Neuronal stem cell (in vitro differentiated cells): ENCODE results near the gene CITED2.

Source experiments
- DNase-seq: peaks from one replicate; pipeline ENCODE4 v3.0.0-alpha.2; 2013; ENCODE audit warnings: low spot score
- H2AFZ ChIP-seq: one replicate; pipeline ENCODE4 v1.6.1; 2013; ENCODE audit warnings: mild to moderate bottlenecking, low read length, inconsistent platforms
- H2AK5ac ChIP-seq: 2 replicates; pipeline ENCODE4 v1.6.1; 2013; ENCODE audit warnings: low read depth, mild to moderate bottlenecking, inconsistent platforms, low read length, moderate library complexity, mixed read lengths
- H2BK120ac ChIP-seq: 2 replicates; pipeline ENCODE4 v1.6.1; 2013; ENCODE audit warnings: low read depth, mild to moderate bottlenecking, inconsistent platforms, low read length, moderate library complexity, mixed read lengths
- H2BK12ac ChIP-seq: one replicate; pipeline ENCODE4 v1.6.1; 2013; ENCODE audit warnings: low read length, inconsistent platforms
- H2BK15ac ChIP-seq: 2 replicates; pipeline ENCODE4 v1.6.1; 2013; ENCODE audit warnings: mild to moderate bottlenecking, low read length, inconsistent platforms, mixed read lengths
- H2BK5ac ChIP-seq: one replicate; pipeline ENCODE4 v1.6.1; 2013; ENCODE audit warnings: inconsistent platforms, mild to moderate bottlenecking, low read length, moderate library complexity
- H3K14ac ChIP-seq: one replicate; pipeline ENCODE4 v1.6.1; 2013; ENCODE audit warnings: low read length, inconsistent platforms
- H3K18ac ChIP-seq: 2 replicates; pipeline ENCODE4 v1.6.1; 2013; ENCODE audit warnings: low read length, inconsistent platforms
- H3K23ac ChIP-seq: 2 replicates; pipeline ENCODE4 v1.6.1; 2013; ENCODE audit warnings: low read depth, mild to moderate bottlenecking, mixed read lengths, low read length, inconsistent platforms; ENCODE audit not compliant: poor library complexity
- H3K27ac ChIP-seq: replicated peaks from 3 replicates; pipeline ENCODE4 v1.5.1; 2013; ENCODE audit warnings: low read length, inconsistent platforms
- H3K27me3 ChIP-seq, 3 experiments: 2 replicates each; pipeline ENCODE4 v1.6.1; 2013; ENCODE audit warnings: low read length in 3 of 3, mild to moderate bottlenecking in 2 of 3, inconsistent platforms in 1 of 3, low read depth in 1 of 3, mixed read lengths in 1 of 3, moderate library complexity in 1 of 3; ENCODE audit not compliant: control insufficient read depth in 3 of 3, insufficient read depth in 3 of 3
- H3K36me3 ChIP-seq, 2 donors: replicated peaks in 1 of 2; 2 replicates each; pipeline ENCODE4 v1.6.1; 2013; ENCODE audit warnings: low read length in 2 of 2; ENCODE audit not compliant: control insufficient read depth in 2 of 2, insufficient read depth in 2 of 2
- H3K4ac ChIP-seq: 2 replicates; pipeline ENCODE4 v1.6.1; 2013; ENCODE audit warnings: inconsistent platforms, mild to moderate bottlenecking, low read length, moderate library complexity
- H3K4me1 ChIP-seq, 2 donors: 1 replicate in 1 of 2; 2 replicates in 1 of 2; pipeline ENCODE4 v1.6.1; 2013; ENCODE audit warnings: low read length in 2 of 2, low read depth in 1 of 2; ENCODE audit not compliant: control insufficient read depth in 2 of 2, insufficient read depth in 1 of 2
- H3K4me2 ChIP-seq: one replicate; pipeline ENCODE4 v1.6.1; 2013; ENCODE audit warnings: mild to moderate bottlenecking, low read length, inconsistent platforms; ENCODE audit not compliant: insufficient read depth, poor library complexity, severe bottlenecking
- H3K4me3 ChIP-seq, 2 donors: 2 replicates each; pipeline ENCODE4 v1.5.1; 2013; ENCODE audit warnings: low read length in 2 of 2, mild to moderate bottlenecking in 2 of 2, inconsistent platforms in 1 of 2, moderate library complexity in 1 of 2
- H3K79me1 ChIP-seq: one replicate; pipeline ENCODE4 v1.6.1; 2013; ENCODE audit warnings: low read depth, mild to moderate bottlenecking, inconsistent platforms, low read length, moderate library complexity
- H3K9ac ChIP-seq: one replicate; pipeline ENCODE4 v1.6.1; 2013; ENCODE audit warnings: mild to moderate bottlenecking, low read depth, low read length, inconsistent platforms; ENCODE audit not compliant: poor library complexity
- H3K9me3 ChIP-seq, 2 donors: replicated peaks in 1 of 2; 2 replicates each; pipeline versions ENCODE3 to v1.6.1; 2013; ENCODE audit warnings: low read length in 2 of 2, mild to moderate bottlenecking in 2 of 2, inconsistent platforms in 1 of 2, low read depth in 1 of 2, mixed read lengths in 1 of 2, moderate library complexity in 1 of 2; ENCODE audit not compliant: control insufficient read depth in 2 of 2, insufficient read depth in 1 of 2
- H4K8ac ChIP-seq: one replicate; pipeline ENCODE4 v1.6.1; 2013; ENCODE audit warnings: low read depth, mild to moderate bottlenecking, inconsistent platforms, low read length, moderate library complexity
- H4K91ac ChIP-seq: one replicate; pipeline ENCODE4 v1.6.1; 2013; ENCODE audit warnings: low read length, low read depth, mild to moderate bottlenecking, inconsistent platforms; ENCODE audit not compliant: poor library complexity
- WGBS, 2 donors: extraction: QIAGEN DNeasy Blood & Tissue Kit; methylation state at CpG; one replicate each; pipeline ENCODE4 v1.1.7; 2013; ENCODE audit warnings: missing lambda C conversion rate in 2 of 2, mixed read lengths in 1 of 2; ENCODE audit not compliant: insufficient read length in 2 of 2, insufficient replicate concordance in 1 of 2; ENCODE audit errors: extremely low coverage in 2 of 2; 5-methylcytosine and 5-hydroxymethylcytosine counted together

Gene CITED2

DNA sequence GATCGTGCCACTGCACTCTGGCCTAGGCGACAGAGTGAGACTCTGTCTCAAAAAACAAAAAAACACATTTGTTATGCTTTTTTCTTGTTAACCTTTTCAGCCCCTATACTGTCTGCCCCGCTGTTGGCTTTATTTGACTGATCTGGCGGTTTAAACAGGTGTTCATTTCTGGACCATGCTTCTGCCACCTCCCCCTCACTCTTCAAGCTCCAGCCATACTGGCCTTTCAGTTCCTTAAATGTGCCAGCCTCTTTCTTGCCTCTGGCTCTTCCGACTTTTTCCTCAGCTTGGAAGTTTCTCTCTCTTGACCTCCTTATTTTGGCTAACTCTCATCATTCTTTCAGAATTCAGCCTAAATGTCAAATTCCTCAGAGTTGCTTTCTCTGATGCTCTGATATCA is 47.4 kb downstream of the CITED2 start:
- Histone ChIP-seq H3K79me1 (no peaks in the 10 kb centered on the region), H2BK5ac (no peak overlapping the region), H3K14ac (no peak overlapping the region), H3K9ac (no peak overlapping the region), H4K91ac (no peak overlapping the region), H2BK12ac (no peak overlapping the region), H4K8ac (no peak overlapping the region), H3K27me3 (no peaks in the 10 kb centered on the region), H3K23ac (no peak overlapping the region), H2BK15ac (no peak overlapping the region), H3K4ac (no peak overlapping the region), H3K36me3 (no peaks in the 10 kb centered on the region), H3K4me2 (no peak overlapping the region), H2AFZ (no peak overlapping the region), H3K4me1 (peaks cover 4 to 6% of the 10 kb centered on the region in 2 donors), H3K18ac (no peak overlapping the region), H3K4me3 (no peak overlapping the region), H2BK120ac (no peak overlapping the region), H3K27ac (no peak overlapping the region), H2AK5ac (no peak overlapping the region), H3K9me3 (no peaks in the 10 kb centered on the region)
- no CpG with 5 or more reads among the region's 5 CpGs for WGBS, 2 donors
- DNase-seq, result no peak

DNA sequence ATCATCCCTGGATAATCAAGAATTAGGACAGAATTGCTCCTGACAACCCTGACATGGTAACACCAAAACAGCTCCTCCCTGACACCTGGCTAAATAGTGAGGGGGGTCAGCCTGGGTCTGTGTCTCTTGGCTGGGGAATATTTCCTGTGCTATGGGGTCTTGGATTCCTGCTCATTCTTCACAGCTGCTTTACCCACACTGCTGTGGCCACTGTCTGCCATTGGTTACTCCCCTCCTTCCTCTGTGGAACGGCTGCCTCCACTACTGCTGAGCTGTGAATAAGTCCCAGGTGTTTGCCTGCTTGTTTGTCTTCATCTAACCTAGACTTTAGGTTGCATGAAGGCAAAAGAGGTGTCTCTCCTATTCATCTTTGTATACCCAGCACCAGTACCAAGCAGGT is 48.8 kb downstream of the CITED2 start:
- H3K79me1 ChIP-seq, result no peaks in the 10 kb centered on the region
- H4K91ac ChIP-seq, result no peak overlapping the region
- no peak for DNase-seq
- H3K18ac ChIP-seq, result no peak overlapping the region
- H3K14ac ChIP-seq, result no peak overlapping the region
- no peaks in the 10 kb centered on the region for H3K27me3 ChIP-seq
- peaks cover 4 to 6% of the 10 kb centered on the region in 2 donors for H3K4me1 ChIP-seq
- H3K9me3 ChIP-seq, result peaks cover 0 to 1% of the 10 kb centered on the region in 2 donors
- H3K4ac ChIP-seq, result no peak overlapping the region
- no peak overlapping the region for H2BK15ac ChIP-seq
- H3K27ac ChIP-seq, result no peak overlapping the region
- H3K36me3 ChIP-seq, result no peaks in the 10 kb centered on the region
- no peak overlapping the region for H3K9ac ChIP-seq
- H3K4me2 ChIP-seq, result no peak overlapping the region
- no peak overlapping the region for H2BK120ac ChIP-seq
- H3K23ac ChIP-seq, result no peak overlapping the region
- no peak overlapping the region for H2BK12ac ChIP-seq
- no peak overlapping the region for H2AK5ac ChIP-seq
- H2BK5ac ChIP-seq, result no peak overlapping the region
- no peak overlapping the region for H2AFZ ChIP-seq
- no peak overlapping the region for H3K4me3 ChIP-seq
- no peak overlapping the region for H4K8ac ChIP-seq
- no CpG with 5 or more reads among the region's 1 CpG for WGBS, 2 donors

DNA sequence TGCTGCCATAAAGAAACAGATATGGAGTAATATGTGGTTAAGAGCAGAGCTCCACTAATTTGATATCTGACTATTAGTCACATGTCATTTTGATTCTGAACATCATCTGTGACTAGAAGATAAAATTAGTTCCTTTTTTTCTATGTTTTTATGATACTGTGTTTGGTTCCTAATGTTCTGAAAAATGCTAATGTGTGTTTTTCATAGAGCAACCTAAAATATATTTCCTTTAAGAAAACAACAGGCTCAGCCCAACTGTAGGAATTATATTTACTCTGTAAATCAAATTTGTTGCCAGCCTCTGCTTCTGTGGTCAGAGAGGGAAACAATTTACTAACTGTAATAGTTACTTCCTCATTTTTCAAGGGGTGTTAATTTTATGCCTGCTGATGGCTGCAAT is 49.3 kb downstream of the CITED2 start:
- no peak for DNase-seq
- no peak overlapping the region for H2BK12ac ChIP-seq
- H4K91ac ChIP-seq, result no peak overlapping the region
- no peak overlapping the region for H3K9ac ChIP-seq
- H2AFZ ChIP-seq, result no peak overlapping the region
- no peak overlapping the region for H3K4ac ChIP-seq
- no peak overlapping the region for H3K18ac ChIP-seq
- no peak overlapping the region for H4K8ac ChIP-seq
- no peak overlapping the region for H3K4me2 ChIP-seq
- peaks cover 0 to 1% of the 10 kb centered on the region in 2 donors for H3K9me3 ChIP-seq
- no peak overlapping the region for H2AK5ac ChIP-seq
- H3K27ac ChIP-seq, result no peak overlapping the region
- H3K4me3 ChIP-seq, result no peak overlapping the region
- no peaks in the 10 kb centered on the region for H3K27me3 ChIP-seq
- H3K23ac ChIP-seq, result no peak overlapping the region
- no peak overlapping the region for H2BK120ac ChIP-seq
- no peak overlapping the region for H2BK15ac ChIP-seq
- no peak overlapping the region for H2BK5ac ChIP-seq
- no peak overlapping the region for H3K14ac ChIP-seq
- no peaks in the 10 kb centered on the region for H3K79me1 ChIP-seq
- H3K36me3 ChIP-seq, result no peaks in the 10 kb centered on the region
- H3K4me1 ChIP-seq, result peaks cover 4 to 6% of the 10 kb centered on the region in 2 donors

GRCh38 chr6:139324301-139324555 is 50.2 kb downstream of the CITED2 start:
- no peak overlapping the region for H3K18ac ChIP-seq
- no peak overlapping the region for H3K9ac ChIP-seq
- H3K14ac ChIP-seq, result no peak overlapping the region
- H4K91ac ChIP-seq, result no peak overlapping the region
- peaks cover 0 to 1% of the 10 kb centered on the region in 2 donors for H3K9me3 ChIP-seq
- no peaks in the 10 kb centered on the region for H3K27me3 ChIP-seq
- H4K8ac ChIP-seq, result no peak overlapping the region
- peaks cover 4 to 6% of the 10 kb centered on the region in 2 donors for H3K4me1 ChIP-seq
- H3K4me3 ChIP-seq, result no peak overlapping the region
- no peak overlapping the region for H2BK5ac ChIP-seq
- no peak overlapping the region for H3K27ac ChIP-seq
- H3K36me3 ChIP-seq, result no peaks in the 10 kb centered on the region
- no peaks in the 10 kb centered on the region for H3K79me1 ChIP-seq
- H3K4ac ChIP-seq, result no peak overlapping the region
- H2BK15ac ChIP-seq, result no peak overlapping the region
- no peak overlapping the region for H3K23ac ChIP-seq
- H3K4me2 ChIP-seq, result no peak overlapping the region
- WGBS, 2 donors, result no CpG with 5 or more reads among the region's 1 CpG
- no peak overlapping the region for H2BK12ac ChIP-seq
- no peak overlapping the region for H2BK120ac ChIP-seq
- H2AK5ac ChIP-seq, result no peak overlapping the region
- no peak overlapping the region for H2AFZ ChIP-seq
- DNase-seq, result no peak
